K562 (cell line): Measurements from ENCODE around the gene C1RL.

Source experiments
- RFX1 ChIP-seq: fragments of 450-650 bp; IDR thresholded peaks from 2 replicates; pipeline ENCODE4 v1.6.1; 2016; ENCODE audit warnings: mild to moderate bottlenecking, moderate library complexity
- ZKSCAN1 ChIP-seq: fragments of 150-350 bp; IDR thresholded peaks from 2 replicates; pipeline ENCODE4 v1.6.1; 2016; ENCODE audit warnings: low read depth, low read length

DNA sequence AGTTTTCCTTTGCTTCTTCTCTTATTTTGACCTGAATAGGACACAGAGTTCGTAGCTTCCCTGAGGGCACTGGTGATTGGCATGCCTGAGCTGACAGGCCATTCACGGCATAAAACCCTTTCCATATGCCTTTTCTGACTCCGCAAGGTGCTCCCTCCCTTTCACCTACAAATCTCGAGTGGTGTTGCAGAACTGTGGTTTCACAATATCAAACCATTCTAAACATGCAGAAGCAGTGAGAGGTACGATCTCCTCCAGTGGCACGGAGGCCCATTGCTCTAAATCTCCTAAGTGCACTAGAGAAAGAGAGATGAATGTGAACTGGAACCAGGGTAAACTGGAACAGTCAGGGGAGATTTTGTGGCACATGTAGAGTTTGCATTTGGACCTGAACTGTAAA, 45.0 kb upstream of the C1RL start:
- TF ChIP-seq RFX1 (no peak), ZKSCAN1 (no peak)
